Spleen (tissue), 11 donors: ENCODE results near the gene DNAJB14. TPM values are rescaled to one million over a fixed set of nuclear protein-coding genes. Genes with fewer than 3 reads are reported as not detected.

Source experiments
- DNase-seq: peaks from one replicate; pipeline ENCODE4 v3.0.0-alpha.2; 2020
- H3K27ac ChIP-seq, 8 donors: fragments of 200-600 bp; sonication (generic) in 7 of 8; 1 replicate in 4 of 8; 2 replicates in 4 of 8; pipeline versions ENCODE4 v1.5.0 to v1.8.0; 2016 to 2021; ENCODE audit warnings: inconsistent platforms in 4 of 8, mild to moderate bottlenecking in 4 of 8, moderate library complexity in 1 of 8
- H3K27me3 ChIP-seq, 7 donors: fragments of 200-600 bp; sonication (generic) in 6 of 7; replicated peaks in 1 of 7; 1 replicate in 4 of 7; 2 replicates in 3 of 7; pipeline versions ENCODE4 v1.5.0 to v1.8.0; 2016 to 2021; ENCODE audit warnings: inconsistent platforms in 3 of 7, mild to moderate bottlenecking in 1 of 7
- H3K36me3 ChIP-seq, 6 donors: fragments of 200-600 bp; sonication (generic) in 5 of 6; 1 replicate in 4 of 6; 2 replicates in 2 of 6; pipeline versions ENCODE4 v1.5.0 to v1.8.0; 2016 to 2021; ENCODE audit warnings: inconsistent platforms in 2 of 6
- H3K4me1 ChIP-seq, 6 donors: fragments of 200-600 bp; sonication (generic) in 5 of 6; 1 replicate in 3 of 6; 2 replicates in 3 of 6; pipeline versions ENCODE4 v1.5.0 to v1.8.0; 2016 to 2021; ENCODE audit warnings: inconsistent platforms in 3 of 6
- H3K4me3 ChIP-seq, 8 donors: fragments of 200-600 bp; sonication (generic) in 7 of 8; 1 replicate in 4 of 8; 2 replicates in 4 of 8; pipeline versions ENCODE4 v1.5.0 to v1.8.0; 2016 to 2021; ENCODE audit warnings: inconsistent platforms in 4 of 8, mild to moderate bottlenecking in 4 of 8, moderate library complexity in 2 of 8
- H3K9me3 ChIP-seq, 8 donors: fragments of 200-600 bp; sonication (generic) in 7 of 8; 1 replicate in 4 of 8; 2 replicates in 4 of 8; pipeline versions ENCODE4 v1.5.0 to v1.8.0; 2016 to 2021; ENCODE audit warnings: inconsistent platforms in 4 of 8
- POLR2A ChIP-seq, 3 donors: fragments of 450-650 bp; IDR thresholded peaks; one replicate each; pipeline ENCODE4 v1.5.1; 2017; ENCODE audit warnings: antibody characterized with exemption in 3 of 3, mild to moderate bottlenecking in 1 of 3
- POLR2AphosphoS5 ChIP-seq, 3 donors: sonication (generic); formaldehyde crosslinking; IDR thresholded peaks; one replicate each; pipeline ENCODE4 v1.5.1; 2017; ENCODE audit warnings: antibody characterized with exemption in 3 of 3
- WGBS, 5 donors: extraction: QIAGEN DNeasy Blood & Tissue Kit in 3 of 5; methylation state at CpG; one replicate each; pipeline versions ENCODE4 v1.1.5 to v1.1.7; 2013 to 2018; 5-methylcytosine and 5-hydroxymethylcytosine counted together
- intact Hi-C: fragments of 100-400 bp; cut with DNase I; formaldehyde crosslinking; loops from one replicate; pipeline ENCODE4 v1.15.0; 2023; ENCODE audit warnings: low total_unique reads
- polyA plus RNA-seq, 3 donors: library from polyadenylated mRNA; stranded (reverse); fragments of 200-250 nt; gene quantifications; one replicate each; pipeline ENCODE4 v1.2.1, GENCODE V29; 2013
- total RNA-seq, 7 donors: library from RNA; depleted of rRNA in 3 of 7; stranded (reverse); fragments of >200 nt in 3 of 7; fragmentation: NEBNext Ultra II Directional in 4 of 7; extraction: Animal tissue kit (Norgen Biotek cat#: 25700) in 4 of 7; gene quantifications; one replicate each; pipeline versions ENCODE4 v1.1.0 to v1.2.1, GENCODE V29; 2016 to 2021
- TF ChIP-seq, protein P1 (sequence below), 11 experiments: fragments of 200-600 bp in 7 of 11; fragments of 450-650 bp in 4 of 11; sonication (generic) in 4 of 11; IDR thresholded peaks in 8 of 11; conservative IDR thresholded peaks in 3 of 11; 1 replicate in 7 of 11; 2 replicates in 4 of 11; pipeline versions ENCODE4 v1.4.0 to v1.8.0; 2016 to 2021; ENCODE audit warnings: antibody characterized with exemption in 11 of 11, inconsistent platforms in 4 of 11, mild to moderate bottlenecking in 1 of 11
- donor health status: healthy with polysubstance abuse.
- donor health status: DM: no; HTN: no; CAD: no; lungs with moderate emphysema.
- donor health status: DM: no; HTN: no; CAD: no.
- donor health status: Bipolar disorder and iron deficiency.
- donor health status: healthy.
- donor health status: DM: no; HTN: no; CAD: no.
- donor health status: DM: yes; HTN: yes; CAD: no.

Gene DNAJB14
- total and polyA plus RNA-seq, 10 donors: 10.6 to 77.7 (median 53.3) TPM

DNA sequence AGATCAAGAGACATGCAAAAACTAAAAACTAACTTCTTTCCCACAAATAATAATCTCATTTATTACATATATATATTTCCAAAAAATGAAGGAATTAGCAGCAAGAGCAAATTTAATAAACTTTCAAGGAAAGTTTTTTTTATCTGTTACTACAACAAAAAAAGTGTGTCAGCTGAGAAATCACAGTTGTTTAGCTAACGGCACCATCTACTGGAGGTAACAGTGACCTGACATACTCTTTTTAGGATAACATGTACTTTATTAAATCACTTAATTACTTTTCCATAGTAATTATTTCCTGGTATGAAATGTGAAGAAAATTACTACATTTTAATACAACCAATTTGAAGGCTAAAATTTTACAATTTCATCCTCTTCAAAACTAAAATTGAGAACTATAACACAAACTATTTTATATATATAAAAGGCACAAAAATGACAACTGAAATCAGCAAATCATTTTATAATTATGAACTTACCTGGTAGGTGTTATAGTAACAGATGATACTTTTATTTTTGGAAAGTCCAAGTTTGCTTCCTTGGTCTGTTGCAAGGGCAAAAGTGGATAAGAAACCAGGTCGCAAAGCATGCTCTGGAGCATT is 61.3 kb downstream of the DNAJB14 start:
- H3K27me3 ChIP-seq: no peaks in the 10 kb centered on the region
- DNase-seq: no peak
- no peak overlapping the region for H3K27ac ChIP-seq
- intact Hi-C loops: no loop called here
- H3K4me3 ChIP-seq: no peak overlapping the region
- H3K9me3 ChIP-seq: no peaks in the 10 kb centered on the region
- WGBS, 5 donors: 73 to 86% (median 77%) methylated on average over 2 of the region's 2 CpGs
- H3K36me3 ChIP-seq: peaks cover 0 to 85% (median 58%) of the 10 kb centered on the region in 6 donors
- no peak for TF ChIP-seq POLR2A (IDR thresholded peaks at IDR 0.05)
- TF ChIP-seq, protein P1, sequence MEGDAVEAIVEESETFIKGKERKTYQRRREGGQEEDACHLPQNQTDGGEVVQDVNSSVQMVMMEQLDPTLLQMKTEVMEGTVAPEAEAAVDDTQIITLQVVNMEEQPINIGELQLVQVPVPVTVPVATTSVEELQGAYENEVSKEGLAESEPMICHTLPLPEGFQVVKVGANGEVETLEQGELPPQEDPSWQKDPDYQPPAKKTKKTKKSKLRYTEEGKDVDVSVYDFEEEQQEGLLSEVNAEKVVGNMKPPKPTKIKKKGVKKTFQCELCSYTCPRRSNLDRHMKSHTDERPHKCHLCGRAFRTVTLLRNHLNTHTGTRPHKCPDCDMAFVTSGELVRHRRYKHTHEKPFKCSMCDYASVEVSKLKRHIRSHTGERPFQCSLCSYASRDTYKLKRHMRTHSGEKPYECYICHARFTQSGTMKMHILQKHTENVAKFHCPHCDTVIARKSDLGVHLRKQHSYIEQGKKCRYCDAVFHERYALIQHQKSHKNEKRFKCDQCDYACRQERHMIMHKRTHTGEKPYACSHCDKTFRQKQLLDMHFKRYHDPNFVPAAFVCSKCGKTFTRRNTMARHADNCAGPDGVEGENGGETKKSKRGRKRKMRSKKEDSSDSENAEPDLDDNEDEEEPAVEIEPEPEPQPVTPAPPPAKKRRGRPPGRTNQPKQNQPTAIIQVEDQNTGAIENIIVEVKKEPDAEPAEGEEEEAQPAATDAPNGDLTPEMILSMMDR (IDR thresholded peaks at IDR 0.05 in 8 of 11, conservative IDR thresholded peaks at IDR 0.05 in 3 of 11): peak in 9 of 11 experiments; percentile 6 to 51 (median 37)
- peaks cover 0 to 31% (median 13%) of the 10 kb centered on the region in 6 donors for H3K4me1 ChIP-seq

DNA sequence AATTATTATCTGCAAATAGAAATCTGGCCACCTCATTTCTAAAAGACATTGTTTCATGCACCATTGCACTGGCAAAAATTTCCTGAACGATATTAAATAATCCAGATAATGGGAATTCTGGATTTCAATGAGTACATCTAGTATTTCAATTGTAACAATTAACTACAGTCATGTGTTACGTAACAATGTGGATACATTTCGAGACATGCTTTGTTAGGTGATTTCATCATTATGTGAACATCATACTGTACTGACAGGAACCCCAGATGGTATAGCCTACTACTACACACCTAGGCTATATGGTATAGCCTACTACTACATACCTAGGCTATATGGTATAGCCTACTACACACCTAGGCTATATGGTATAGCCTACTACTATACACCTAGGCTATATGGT is 67.0 kb downstream of the DNAJB14 start:
- no peaks in the 10 kb centered on the region for H3K4me1 ChIP-seq
- intact Hi-C loops: no loop called here
- WGBS, 5 donors: 67 to 96% (median 89%) methylated on average over 3 of the region's 3 CpGs
- H3K36me3 ChIP-seq: peaks cover 0 to 83% (median 67%) of the 10 kb centered on the region in 6 donors
- H3K27ac ChIP-seq: no peak overlapping the region
- no peak overlapping the region for H3K4me3 ChIP-seq
- no peak for DNase-seq
- no peaks in the 10 kb centered on the region for H3K9me3 ChIP-seq
- TF ChIP-seq, protein P1 (IDR thresholded peaks at IDR 0.05 in 8 of 11, conservative IDR thresholded peaks at IDR 0.05 in 3 of 11): no peak
- no peak for TF ChIP-seq POLR2A (IDR thresholded peaks at IDR 0.05)
- TF ChIP-seq POLR2AphosphoS5 (IDR thresholded peaks at IDR 0.05): no peak
- H3K27me3 ChIP-seq: no peaks in the 10 kb centered on the region

DNA sequence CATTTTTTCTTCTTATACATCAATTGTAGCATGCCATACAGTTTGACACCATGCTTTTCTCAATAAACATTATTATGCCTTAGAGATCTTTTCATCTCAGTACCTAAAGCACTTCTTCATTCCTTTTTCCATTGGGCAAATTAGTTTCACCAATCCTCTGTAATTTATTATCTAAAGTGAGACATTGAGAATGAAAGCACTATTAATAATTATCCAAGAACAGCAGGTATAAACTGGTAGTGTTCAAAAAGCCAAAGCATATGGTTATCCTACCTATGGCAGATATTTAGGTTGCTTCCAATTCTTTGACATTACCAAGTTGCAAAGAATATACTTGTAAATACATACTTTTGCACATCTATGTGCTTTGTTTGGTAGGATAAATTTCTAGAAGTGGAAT is 67.8 kb downstream of the DNAJB14 start:
- DNase-seq: no peak
- Histone ChIP-seq H3K4me1 (no peaks in the 10 kb centered on the region), H3K36me3 (peaks cover 0 to 75% (median 60%) of the 10 kb centered on the region in 6 donors), H3K27ac (no peak overlapping the region), H3K4me3 (no peak overlapping the region), H3K9me3 (no peaks in the 10 kb centered on the region), H3K27me3 (no peaks in the 10 kb centered on the region)
- TF ChIP-seq POLR2AphosphoS5 (IDR thresholded peaks at IDR 0.05) (no peak), POLR2A (IDR thresholded peaks at IDR 0.05) (no peak)
- TF ChIP-seq, protein P1 (IDR thresholded peaks at IDR 0.05 in 8 of 11, conservative IDR thresholded peaks at IDR 0.05 in 3 of 11): no peak
- intact Hi-C loops: no loop called here

DNA sequence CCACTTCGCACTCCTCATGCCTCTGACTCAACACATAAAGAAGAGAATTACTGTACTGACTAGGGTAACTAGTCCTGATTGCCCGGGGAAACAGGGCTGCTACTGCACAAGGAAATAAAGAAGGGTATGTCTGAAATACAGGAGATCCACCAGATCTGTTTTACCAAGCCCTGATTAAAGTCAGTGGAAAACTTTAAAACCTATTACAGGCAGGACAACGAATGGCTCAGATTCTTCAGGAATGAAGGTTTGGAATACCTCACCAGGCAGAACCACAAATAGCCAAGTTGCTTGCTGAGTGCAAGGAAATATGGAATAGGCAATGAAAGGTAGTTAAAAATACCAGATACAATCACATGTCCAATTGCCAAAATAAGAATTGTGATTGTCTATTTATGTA is 69.5 kb downstream of the DNAJB14 start:
- no peak for TF ChIP-seq POLR2AphosphoS5 (IDR thresholded peaks at IDR 0.05)
- TF ChIP-seq, protein P1 (IDR thresholded peaks at IDR 0.05 in 8 of 11, conservative IDR thresholded peaks at IDR 0.05 in 3 of 11): no peak
- TF ChIP-seq POLR2A (IDR thresholded peaks at IDR 0.05): no peak
- WGBS, 5 donors: 89 to 97% (median 90%) methylated on average over 3 of the region's 3 CpGs
- intact Hi-C loops: no loop called here

More for the DNA sequence above, 69.5 kb downstream of the DNAJB14 start:
- Histone ChIP-seq H3K27ac (no peak overlapping the region), H3K4me1 (no peaks in the 10 kb centered on the region), H3K9me3 (no peaks in the 10 kb centered on the region), H3K27me3 (no peaks in the 10 kb centered on the region), H3K4me3 (no peak overlapping the region), H3K36me3 (peaks cover 0 to 61% (median 50%) of the 10 kb centered on the region in 6 donors)
- DNase-seq: no peak
